SIG-M5 treated with dmso at 0.1 percent for 504 hours (cell line): Measurements from ENCODE around the gene TP63.
A peak's percentile ranks its signal among the peaks of the same experiment; 100 is the strongest.
"Not testable (repeated sequence)": the region's sequence is repeated elsewhere in the genome, so short reads cannot be mapped to it uniquely, and the experiment has no call there.

ENCODE experiments used
- DNase-seq: peaks from one replicate; lab custom pipeline; 2025; ENCODE audit not compliant: unreplicated experiment; lab: John Stamatoyannopoulos, UW

The TP63 gene

DNA sequence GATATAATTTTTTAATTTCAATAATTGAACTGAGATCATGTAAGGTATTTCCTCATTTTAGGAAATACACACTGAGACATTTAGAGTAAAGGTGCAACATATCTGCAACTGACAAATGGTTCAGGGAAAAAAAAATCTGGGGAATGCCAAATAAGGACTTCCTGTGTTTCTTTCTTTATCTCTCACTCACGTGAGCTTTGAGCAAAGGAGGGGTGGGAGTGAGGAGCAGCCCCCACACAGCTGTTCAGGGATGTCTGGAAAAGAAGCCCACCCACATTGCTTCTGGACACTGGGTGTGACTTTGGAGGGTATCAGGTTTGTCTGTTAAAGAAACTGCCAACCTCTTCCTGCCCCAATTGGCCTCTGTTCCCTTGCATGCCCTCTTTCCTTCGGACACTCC, 5.6 kb upstream of the TP63 start:
- no peak for DNase-seq

DNA sequence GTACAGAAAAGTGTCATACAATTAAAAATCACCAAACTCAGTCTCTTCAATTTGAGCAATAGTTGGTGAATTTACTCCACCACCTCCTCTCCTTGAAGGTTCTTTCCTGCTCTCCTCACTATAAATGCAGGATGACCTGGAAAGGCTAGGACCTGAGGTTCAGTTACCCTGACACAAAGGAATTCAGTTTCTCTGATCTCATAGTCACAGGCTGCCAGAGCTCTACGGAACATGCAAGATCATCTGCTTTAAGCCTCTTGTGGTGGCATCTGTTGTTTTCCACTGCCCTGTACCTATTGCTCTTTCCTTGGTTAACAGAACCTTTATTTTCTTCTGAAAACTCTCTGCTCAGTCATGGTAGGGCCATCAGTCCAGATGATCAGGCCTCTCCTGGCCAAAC, 4.9 kb upstream of the TP63 start:
- no peak for DNase-seq

DNA sequence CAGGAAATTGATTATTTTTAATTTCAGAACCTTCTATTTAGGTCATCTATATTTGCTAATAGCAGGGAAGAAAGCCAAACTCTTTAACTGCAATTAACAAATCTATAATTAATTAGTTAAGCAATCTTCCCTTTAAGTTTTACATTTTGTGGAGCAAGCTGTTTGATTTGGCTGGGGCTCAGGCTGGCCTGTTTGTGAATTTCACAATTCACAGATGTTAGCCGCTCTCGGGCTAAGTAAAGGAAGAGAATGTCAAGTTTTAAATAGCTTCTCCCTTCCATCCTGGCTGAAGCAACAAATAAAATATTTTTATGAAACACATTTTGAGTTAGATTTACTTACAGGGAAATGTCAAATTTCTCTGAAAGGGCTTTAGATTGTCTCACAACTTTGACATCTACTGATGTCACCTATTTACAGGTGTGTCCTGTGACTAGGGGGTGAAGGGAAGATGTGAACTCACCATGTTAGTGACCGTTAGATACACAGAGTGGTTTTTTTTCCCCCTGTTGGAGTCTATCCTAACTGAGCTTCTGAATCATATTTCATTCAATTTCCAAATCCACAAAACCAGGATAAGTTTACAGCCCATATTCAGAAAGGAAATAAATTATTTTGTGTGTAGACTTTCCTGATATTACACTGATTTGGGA, 1.3 kb upstream of the TP63 start:
- DNase-seq = peak; percentile 74

DNA sequence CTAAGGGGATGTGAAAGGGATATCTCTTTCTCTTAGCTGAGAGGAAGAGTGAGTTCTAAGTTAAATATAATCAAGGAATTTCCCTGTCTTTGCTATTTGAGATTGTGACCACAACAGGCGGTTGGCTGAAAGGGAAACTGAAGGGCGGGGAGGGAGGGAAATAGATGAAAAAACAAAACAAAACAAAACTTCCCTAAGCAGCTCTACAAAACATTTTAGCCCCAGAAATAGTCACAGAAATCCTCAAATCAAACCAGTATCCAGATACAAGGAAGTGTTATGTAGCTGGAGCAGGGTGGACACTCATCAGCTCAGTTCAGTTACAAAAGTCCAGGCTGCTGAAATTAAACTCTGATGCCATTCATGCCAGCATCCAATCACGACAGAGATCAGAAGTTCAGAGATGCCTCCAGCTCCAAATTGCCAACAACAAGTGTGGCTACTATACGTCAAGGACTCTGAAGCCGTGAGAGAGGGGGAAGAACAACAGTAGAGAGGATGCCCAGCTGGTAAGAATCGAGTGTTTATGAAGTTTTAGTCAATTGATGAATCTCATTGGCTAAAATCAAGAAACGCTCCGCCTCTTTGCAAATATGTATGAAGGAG, 319 bp upstream of the TP63 start:
- peak; percentile 38 for DNase-seq

DNA sequence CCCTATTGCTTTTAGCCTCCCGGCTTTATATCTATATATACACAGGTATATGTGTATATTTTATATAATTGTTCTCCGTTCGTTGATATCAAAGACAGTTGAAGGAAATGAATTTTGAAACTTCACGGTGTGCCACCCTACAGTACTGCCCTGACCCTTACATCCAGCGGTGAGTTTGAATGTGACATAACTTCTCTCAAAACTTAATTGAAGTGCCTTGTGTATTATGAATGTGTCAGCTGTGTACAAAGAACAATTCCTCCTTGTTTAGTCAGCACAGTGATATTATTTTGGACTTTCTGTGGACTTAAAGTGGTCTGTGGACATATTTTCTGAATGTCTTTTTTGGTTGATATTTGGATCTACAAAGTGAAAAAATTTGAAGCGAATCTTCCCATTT, 220 bp downstream of the TP63 start:
- no peak for DNase-seq

DNA sequence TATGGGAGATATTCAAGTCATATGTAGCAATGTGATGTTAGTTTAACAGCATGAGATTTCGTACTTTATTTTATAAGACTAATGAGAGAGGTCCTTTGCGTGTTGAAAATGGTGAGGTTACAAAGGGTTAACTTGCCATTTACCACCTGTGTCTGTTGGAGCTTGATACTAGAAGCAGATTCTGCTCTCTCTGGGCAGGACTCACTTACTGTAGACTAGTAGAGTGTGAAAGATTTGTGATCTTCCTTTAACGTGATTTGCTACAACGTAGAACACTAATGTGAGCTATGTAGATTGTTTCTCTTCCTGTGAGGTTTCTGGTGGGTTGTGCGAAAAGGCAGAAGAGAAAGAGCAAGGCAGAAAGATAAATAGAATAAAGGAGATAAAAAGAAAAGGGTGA, 1.1 kb downstream of the TP63 start:
- no peak for DNase-seq

DNA sequence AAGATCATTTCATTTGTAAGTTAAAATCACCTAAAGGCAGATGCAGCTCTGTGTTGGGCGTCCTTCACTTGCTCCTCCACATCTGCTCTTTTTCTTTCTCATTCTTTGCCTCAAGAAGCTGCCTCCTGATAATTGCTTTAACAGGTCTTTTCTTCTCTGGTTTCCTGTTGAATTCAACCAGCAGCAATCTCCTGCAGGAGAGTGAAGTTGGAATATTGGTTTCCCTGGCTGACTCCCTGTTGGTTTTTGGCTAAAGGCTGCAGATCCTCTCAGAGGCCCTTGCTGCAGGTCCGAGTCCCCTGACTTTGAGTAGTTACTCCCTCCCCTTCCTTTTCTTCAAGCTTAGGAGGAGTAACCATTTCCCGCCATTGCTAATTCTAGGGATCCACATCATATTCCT, 4.2 kb downstream of the TP63 start:
- no peak for DNase-seq

DNA sequence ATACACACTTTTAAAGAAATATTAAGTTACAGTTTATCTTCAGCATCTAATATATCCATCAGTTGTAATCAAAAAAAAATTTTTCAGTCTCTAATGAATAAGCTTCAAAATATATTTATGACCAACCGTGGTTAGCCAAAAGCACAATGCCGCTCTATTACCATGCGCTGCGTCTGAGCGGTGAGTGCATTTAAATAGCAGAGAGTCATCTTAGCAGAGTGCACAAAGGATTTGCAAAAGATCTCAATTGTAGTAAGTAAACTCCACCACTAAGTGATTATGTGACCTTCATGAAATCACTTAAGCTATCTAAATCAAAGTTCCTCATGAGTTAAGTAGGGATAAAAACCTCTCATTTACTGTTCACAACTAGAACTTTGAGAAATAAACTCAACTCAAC, 4.9 kb downstream of the TP63 start:
- DNase-seq = no peak

DNA sequence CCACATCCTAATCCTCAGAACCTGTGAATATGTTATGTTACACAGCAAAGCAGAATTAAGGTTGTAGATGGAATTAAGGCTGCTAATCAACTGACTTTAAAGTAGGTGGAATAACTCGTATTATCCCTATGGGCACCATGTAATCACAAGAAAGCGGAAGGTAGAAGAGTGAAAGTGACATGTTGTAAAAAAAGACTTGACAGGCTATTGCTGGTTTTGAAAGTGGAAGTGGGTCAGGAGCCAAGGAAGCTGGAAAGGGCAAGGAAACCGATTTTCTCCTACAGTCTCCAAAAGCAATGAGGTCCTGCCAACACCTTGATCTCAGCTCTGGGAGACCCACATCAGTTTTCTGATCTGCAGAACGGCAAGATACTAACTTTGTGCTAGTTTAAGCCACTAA, 6.6 kb downstream of the TP63 start:
- DNase-seq = peak; percentile 57

DNA sequence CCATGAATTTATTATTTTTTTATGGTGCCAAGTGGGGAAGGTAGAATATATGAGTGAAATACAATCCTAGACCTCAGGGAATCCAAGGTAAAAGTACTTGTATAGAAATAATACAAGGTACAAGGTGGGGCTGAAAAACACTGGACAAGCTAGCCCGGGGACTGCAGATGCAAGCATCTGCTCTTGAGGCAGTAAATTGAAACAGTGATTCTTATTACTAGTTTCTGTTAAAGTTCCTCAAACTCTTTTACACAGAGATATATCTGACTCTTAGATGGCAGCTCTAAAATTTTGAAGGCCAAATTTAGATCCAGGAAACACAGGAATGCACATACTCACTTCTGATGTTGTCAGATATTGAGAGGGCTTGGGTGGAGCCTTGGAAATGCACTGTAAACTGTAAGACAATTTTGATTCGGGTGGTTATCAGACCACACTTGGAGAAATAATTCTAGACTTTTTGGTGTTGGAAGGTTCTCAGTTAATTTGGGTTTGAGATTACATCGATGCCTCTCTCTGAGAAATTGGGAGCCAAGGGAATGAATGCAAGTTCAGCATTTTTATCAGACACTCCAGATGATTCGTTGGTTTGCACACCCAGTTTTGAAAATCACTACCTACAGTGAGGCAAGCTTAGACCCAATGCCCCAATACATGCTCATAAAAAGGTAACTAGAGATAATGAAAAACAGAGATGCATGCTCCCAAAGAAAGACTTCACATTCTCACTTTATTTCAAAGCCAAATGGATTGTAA, 7.3 kb downstream of the TP63 start:
- no peak for DNase-seq

DNA sequence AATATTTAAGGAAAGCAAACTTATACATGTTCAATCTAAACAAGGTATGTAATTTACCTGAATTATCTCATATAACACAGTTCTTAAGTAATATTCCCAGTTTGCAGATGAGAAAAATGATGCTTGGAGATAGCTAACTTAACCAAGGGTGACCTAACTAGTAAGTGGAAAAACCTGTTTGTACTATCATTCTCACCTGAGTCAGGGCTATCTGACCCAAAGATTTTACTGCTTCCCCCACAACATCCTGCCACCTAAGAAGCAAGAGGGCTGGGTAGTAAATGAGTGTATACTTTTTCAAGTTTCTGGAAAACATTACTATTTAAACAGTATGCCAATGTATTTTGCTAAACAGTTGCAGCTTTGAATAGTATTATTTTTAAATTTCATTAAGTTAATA, 10.6 kb downstream of the TP63 start:
- no peak for DNase-seq

DNA sequence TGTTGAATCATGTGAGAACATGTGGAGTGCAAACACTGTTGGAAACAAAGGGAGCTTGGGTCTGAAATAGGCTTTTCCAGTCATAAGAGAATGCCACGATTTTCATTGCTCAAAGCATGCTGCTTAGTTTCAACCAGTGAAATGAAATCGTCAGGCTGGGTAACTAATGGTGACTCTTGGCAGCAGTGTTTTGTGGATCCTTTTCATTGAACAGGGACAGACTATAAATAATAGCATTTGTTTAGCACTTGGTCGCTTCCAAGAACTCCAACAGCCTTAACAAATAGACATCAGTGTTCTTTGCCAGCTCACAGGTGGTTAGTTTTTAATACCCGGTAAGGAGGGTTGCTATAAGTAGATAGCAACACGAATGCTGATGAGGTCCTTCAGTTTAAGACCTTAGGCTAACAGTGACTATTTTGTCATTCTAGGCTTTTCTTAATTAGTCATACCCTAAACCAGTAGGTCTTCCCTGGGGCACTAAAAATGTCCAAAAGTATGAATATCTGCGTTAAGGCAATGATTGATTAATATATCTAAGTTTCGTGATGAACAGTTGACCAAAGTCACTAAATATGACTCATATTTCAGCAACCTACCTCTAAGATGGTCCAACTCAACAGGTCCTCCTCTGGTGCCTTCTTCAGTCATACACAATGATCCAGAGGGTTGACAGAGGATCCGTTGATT, 15.8 kb downstream of the TP63 start:
- DNase-seq = no peak

DNA sequence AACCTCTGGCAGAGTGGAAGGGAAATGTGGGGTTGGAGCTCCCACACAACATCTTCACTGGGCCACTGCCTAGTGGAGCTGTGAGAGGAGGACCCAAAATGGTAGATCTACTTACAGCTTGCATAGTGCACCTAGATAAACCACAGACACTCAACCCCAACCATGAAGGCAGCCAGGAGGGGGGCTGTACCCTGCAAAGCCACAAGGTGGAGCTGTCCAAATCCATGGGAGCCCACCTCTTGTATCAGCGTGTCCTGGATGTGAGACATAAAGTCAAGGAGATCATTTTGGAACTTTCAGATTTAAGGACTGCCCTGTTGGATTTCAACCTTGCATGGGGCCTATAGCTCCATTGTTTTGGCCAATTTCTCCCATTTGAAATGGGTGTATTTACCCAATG, 20.9 kb downstream of the TP63 start:
- no peak for DNase-seq

DNA sequence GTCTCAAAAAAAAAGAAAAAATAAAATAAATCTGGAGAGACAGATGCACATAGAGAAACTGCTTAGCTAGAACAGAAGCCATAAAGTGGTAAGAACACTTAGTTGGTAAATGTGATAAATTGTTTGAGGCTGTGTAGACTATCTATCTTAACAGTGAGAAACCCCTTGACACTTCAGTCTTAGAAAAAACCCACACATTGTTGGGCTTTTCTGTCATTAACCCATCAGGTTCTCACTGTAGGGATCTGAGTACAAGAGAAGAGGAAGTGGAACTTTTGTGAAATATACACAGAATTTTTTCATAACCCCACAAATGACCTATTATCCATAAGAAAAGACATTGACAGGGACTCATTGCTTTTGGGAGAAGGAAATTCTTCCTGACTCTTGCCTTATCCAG, 24.4 kb downstream of the TP63 start:
- peak; percentile 83 for DNase-seq

DNA sequence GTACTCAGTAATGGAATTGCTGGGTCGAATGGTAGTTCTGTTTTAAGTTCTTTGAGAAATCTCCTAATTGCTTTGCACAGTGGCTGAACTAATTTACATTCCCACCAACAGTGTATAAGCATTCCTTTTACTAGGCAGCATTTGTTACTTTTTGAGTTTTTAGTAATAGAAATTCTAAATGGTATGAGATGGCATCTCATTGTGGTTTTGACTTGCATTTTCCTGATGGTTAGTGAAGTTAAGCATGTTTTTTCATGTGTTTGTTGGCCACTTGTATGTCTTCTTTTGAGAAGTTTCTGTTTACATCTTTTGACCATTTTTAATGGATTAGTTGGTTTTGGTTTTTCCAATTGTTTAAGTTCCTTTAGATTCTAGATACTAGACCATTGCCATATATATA, 28.4 kb downstream of the TP63 start:
- no peak for DNase-seq

DNA sequence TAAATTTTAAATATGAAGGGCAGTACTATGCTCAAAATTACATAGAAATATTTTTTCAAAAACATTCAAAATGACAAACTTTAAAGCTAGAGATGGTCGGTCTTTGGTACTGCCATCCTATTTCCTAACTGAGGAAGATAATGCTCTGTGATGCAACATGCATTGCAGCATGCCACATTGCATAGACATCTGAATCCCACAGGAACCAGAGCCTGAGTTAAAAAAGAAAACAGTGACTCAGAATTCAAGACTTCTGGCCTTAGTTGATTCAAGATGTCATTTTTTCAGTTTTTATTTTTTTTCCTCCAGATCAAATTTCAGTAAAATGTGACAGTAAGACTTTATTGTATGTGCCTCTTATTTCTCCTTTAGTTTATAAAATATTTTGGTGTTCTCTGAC, 33.1 kb downstream of the TP63 start:
- DNase-seq = peak; percentile 89

DNA sequence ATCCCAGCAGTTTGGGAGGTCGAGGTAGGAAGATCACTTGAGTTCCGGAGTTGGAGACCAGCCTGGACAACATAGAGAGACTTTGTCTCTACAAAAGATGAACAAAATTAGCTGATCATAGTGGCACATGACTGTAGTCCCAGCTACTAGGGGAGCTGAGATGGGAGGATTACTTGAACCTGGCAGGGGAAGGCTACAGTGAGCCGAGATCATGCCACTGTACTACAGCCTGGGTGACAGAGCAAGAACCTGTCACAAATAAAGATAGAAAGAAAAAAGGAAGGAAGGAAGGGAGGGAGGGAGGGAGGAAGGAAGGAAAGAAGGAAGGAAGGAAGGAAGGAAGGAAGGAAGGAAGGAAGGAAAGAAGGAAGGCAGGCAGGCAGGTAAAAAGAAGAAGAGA, 41.2 kb downstream of the TP63 start:
- not testable (repeated sequence) for DNase-seq

DNA sequence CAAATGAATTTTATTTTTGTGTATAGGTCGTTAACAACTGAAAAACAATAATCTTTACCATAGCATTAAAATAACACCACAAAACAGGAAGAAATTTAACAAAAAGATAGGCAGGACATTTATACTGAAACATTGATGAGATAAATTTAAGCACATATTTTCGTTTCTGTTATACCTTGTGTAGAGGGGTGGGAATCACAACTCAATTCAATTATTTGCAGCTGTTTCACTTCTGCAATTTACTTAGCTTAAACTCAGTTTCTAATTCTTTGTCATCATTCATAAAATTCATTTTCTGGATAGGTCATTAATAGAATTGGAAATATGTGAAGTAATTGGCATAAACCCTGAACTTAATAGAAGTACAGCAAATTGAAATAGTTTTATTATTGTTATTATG, 42.3 kb downstream of the TP63 start:
- DNase-seq = no peak

DNA sequence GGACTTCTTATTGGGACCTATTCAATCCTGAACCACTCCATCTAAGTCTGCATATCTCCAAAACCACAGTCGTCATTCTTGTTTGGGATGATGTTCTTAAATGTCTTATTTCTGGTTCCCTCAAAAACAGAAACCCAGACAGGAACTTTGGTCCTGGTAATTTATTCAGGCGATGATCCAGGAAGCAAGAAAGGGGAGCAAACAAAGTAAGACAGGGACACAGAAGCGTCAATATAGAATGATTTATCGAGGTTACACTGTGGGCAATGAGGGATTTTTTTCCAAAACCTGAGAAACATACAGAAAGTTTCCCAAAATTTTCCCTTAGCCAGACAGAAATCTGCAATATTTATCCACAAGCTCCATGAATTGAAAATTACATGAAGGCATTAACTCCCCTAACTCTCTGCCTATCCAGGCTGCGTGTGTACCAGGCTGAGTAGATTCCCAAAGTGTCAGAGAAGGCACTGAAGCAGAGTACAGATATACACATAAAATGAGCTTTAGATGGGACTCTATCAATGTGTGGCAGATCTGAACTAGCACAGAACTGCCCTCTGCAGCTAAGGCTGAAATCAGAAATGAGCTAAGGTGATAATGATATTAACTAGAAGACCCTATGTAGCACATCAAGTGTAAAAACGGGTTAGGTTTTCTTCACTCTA, 43.2 kb downstream of the TP63 start:
- no peak for DNase-seq

DNA sequence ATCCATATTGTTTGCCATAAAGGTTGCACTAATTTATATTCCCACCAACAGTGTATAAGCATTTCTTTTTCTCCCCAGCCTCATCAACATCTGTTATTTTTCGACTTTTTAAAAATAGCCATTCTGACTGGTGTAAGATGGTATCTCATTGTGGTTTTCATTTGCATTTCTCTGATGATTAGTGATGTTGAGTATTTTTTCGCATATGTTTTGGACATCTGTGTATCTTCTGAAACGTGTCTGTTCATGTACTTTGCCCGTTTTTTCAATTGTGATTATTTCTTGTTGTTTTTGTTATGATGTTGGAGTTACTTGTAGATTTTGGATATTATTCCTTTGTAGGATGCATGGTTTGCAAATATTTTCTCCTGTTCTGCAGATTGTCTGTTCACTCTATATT, 46.5 kb downstream of the TP63 start:
- DNase-seq = no peak

DNA sequence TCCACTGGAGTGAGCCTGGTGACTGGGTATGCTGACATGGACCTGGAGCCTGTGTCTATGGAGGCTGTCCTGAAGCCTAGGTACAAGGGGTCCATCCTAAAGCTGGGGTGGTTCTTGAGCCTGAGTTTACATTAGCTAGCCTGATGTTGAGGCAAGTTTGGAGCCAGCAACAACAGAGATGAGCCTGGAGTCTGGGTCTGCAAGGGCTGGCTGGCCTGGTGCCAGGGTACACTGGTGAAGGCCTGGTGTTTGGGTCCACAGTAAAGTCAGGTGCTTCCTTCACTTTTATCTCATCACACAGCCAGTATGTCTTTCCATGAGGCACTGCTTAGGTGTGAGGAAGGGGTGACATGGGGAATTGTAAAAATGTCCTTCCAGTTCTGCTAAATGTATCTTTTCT, 49.5 kb downstream of the TP63 start:
- no peak for DNase-seq
